CD4-positive, CD25-positive, alpha-beta regulatory T cell (primary cell): ENCODE data around the gene DIP2C. TPM values are rescaled to one million over a fixed set of nuclear protein-coding genes. Genes with fewer than 3 reads are reported as not detected.

Source experiments
- ATAC-seq, 2 donors: fragments of 150-1000 bp; cut with Tn5 transposase; one replicate each; pipeline ENCODE4 v1.10.0; 2021; ENCODE audit warnings: low read depth in 2 of 2, moderate number of reproducible peaks in 2 of 2, moderate library complexity in 1 of 2
- DNase-seq, 3 donors: peaks; one replicate each; pipeline versions ENCODE4 v3.0.0 to v3.0.0-alpha.2; 2012 to 2022; ENCODE audit warnings: mixed read lengths in 1 of 3
- H3K27ac ChIP-seq: one replicate; pipeline ENCODE4 v1.7.0; 2013; ENCODE audit warnings: mild to moderate bottlenecking, low read length; ENCODE audit not compliant: insufficient read depth, poor library complexity, severe bottlenecking
- H3K27me3 ChIP-seq: one replicate; pipeline ENCODE4 v1.7.0; 2013; ENCODE audit warnings: low read length; ENCODE audit not compliant: control insufficient read depth, insufficient read depth
- H3K36me3 ChIP-seq: one replicate; pipeline ENCODE4 v1.7.0; 2013; ENCODE audit warnings: mild to moderate bottlenecking, low read length, moderate library complexity; ENCODE audit not compliant: control insufficient read depth, insufficient read depth
- H3K4me1 ChIP-seq: 2 replicates; pipeline ENCODE4 v1.7.0; 2013; ENCODE audit warnings: mild to moderate bottlenecking, low read length; ENCODE audit not compliant: insufficient read depth, control insufficient read depth, poor library complexity, severe bottlenecking
- H3K4me3 ChIP-seq: one replicate; pipeline ENCODE4 v1.7.0; 2013; ENCODE audit warnings: low read depth, mild to moderate bottlenecking, low read length, moderate library complexity
- H3K9me3 ChIP-seq, 2 experiments: 1 replicate in 1 of 2; 2 replicates in 1 of 2; pipeline ENCODE4 v1.7.0; 2013; ENCODE audit warnings: low read length in 2 of 2, mild to moderate bottlenecking in 1 of 2, moderate library complexity in 1 of 2; ENCODE audit not compliant: control insufficient read depth in 2 of 2
- H3K27ac Mint-ChIP-seq, 3 donors: one replicate each; pipeline ENCODE4 v1.8.0; 2020 to 2022; ENCODE audit warnings: mild to moderate bottlenecking in 3 of 3, mixed read lengths in 3 of 3, moderate library complexity in 2 of 3
- H3K27me3 Mint-ChIP-seq: one replicate; pipeline ENCODE4 v1.8.0; 2022; ENCODE audit warnings: mild to moderate bottlenecking, mixed read lengths
- H3K36me3 Mint-ChIP-seq: one replicate; pipeline ENCODE4 v1.8.0; 2020; ENCODE audit warnings: mixed read lengths
- H3K4me1 Mint-ChIP-seq, 4 donors: one replicate each; pipeline ENCODE4 v1.8.0; 2020 to 2022; ENCODE audit warnings: mixed read lengths in 4 of 4, mild to moderate bottlenecking in 1 of 4
- H3K4me3 Mint-ChIP-seq, 4 donors: one replicate each; pipeline ENCODE4 v1.8.0; 2020 to 2022; ENCODE audit warnings: mild to moderate bottlenecking in 4 of 4, mixed read lengths in 4 of 4, moderate library complexity in 3 of 4
- H3K9me3 Mint-ChIP-seq, 7 donors: one replicate each; pipeline ENCODE4 v1.8.0; 2020 to 2022; ENCODE audit warnings: mixed read lengths in 7 of 7, mild to moderate bottlenecking in 3 of 7, moderate library complexity in 2 of 7
- polyA plus RNA-seq, 4 donors: library from polyadenylated mRNA; unstranded; fragments of 300-500 nt; fragmentation: Illumina TruSeq; gene quantifications; one replicate each; pipeline ENCODE4 v1.2.3, GENCODE V29; 2021
- total RNA-seq: library from RNA; stranded (reverse); gene quantifications from one replicate; pipeline ENCODE4 v1.2.3, GENCODE V29; 2022

Gene DIP2C
- total RNA-seq, result 4.1 TPM
- 1 to 10 TPM in 1 of 4 donors, under 1 TPM in 3; 0.47 to 1.4 (median 0.53) TPM for polyA plus RNA-seq

- no peak within 1 kb of the TSS for H3K27ac ChIP-seq
- no peak within 1 kb of the TSS for H3K4me3 ChIP-seq
- H3K27me3 ChIP-seq, result no peaks in the 10 kb centered on the region
- peaks cover 18% of the 10 kb centered on the region for H3K27me3 Mint-ChIP-seq
- DNase-seq (no peak), ATAC-seq (no peak)
- peaks cover 0 to 7% (median 0%) of the 10 kb centered on the region in 7 donors for H3K9me3 Mint-ChIP-seq
- H3K4me1 Mint-ChIP-seq, result peaks cover 0 to 5% (median 0%) of the 10 kb centered on the region in 4 donors
- H3K4me1 ChIP-seq, result peaks cover 4% of the 10 kb centered on the region
- H3K36me3 ChIP-seq, result no peaks in the 10 kb centered on the region
- H3K4me3 Mint-ChIP-seq, result peak within 1 kb of the TSS in 2 of 4 donors; percentile 22 to 82
- H3K36me3 Mint-ChIP-seq, result no peaks in the 10 kb centered on the region
- H3K9me3 ChIP-seq, result no peaks in the 10 kb centered on the region
- no peak within 1 kb of the TSS for H3K27ac Mint-ChIP-seq
These were observed at the start of gene DIP2C for GRCh38 chr10:689452-690371. Gene DIP2C, minus strand, starts transcription at chr10:689668. Its CDS starts 90 bp downstream, at chr10:689578.

- H3K36me3 Mint-ChIP-seq, result no peaks in the 10 kb centered on the region
- Histone ChIP-seq H3K4me3 (no peak overlapping the region), H3K27ac (no peak overlapping the region), H3K9me3 (no peaks in the 10 kb centered on the region), H3K4me1 (no peaks in the 10 kb centered on the region), H3K36me3 (no peaks in the 10 kb centered on the region), H3K27me3 (no peaks in the 10 kb centered on the region)
- H3K4me3 Mint-ChIP-seq, result no peak overlapping the region
- ATAC-seq (no peak), DNase-seq (no peak)
- H3K27me3 Mint-ChIP-seq, result no peaks in the 10 kb centered on the region
- no peak overlapping the region for H3K27ac Mint-ChIP-seq
- H3K4me1 Mint-ChIP-seq, result peaks cover 0 to 2% (median 0%) of the 10 kb centered on the region in 4 donors
- H3K9me3 Mint-ChIP-seq, result peaks cover 0 to 10% (median 2%) of the 10 kb centered on the region in 7 donors
These were observed 45.0 kb upstream of the DIP2C start for GRCh38 chr10:734481-734880.

- Mint-ChIP-seq H3K4me1 (peaks cover 0 to 2% (median 0%) of the 10 kb centered on the region in 4 donors), H3K27ac (no peak overlapping the region), H3K36me3 (no peaks in the 10 kb centered on the region), H3K4me3 (no peak overlapping the region), H3K9me3 (peaks cover 0 to 10% (median 2%) of the 10 kb centered on the region in 7 donors), H3K27me3 (no peaks in the 10 kb centered on the region)
- no peak overlapping the region for H3K4me3 ChIP-seq
- no peak for ATAC-seq
- H3K36me3 ChIP-seq, result no peaks in the 10 kb centered on the region
- no peaks in the 10 kb centered on the region for H3K9me3 ChIP-seq
- H3K27ac ChIP-seq, result no peak overlapping the region
- H3K27me3 ChIP-seq, result no peaks in the 10 kb centered on the region
- DNase-seq, result no peak
- no peaks in the 10 kb centered on the region for H3K4me1 ChIP-seq
These were observed 43.6 kb upstream of the DIP2C start for GRCh38 chr10:733086-733485.

GRCh38 chr10:729213-729612 is 39.7 kb upstream of the DIP2C start:
- H3K27ac Mint-ChIP-seq, result no peak overlapping the region

GRCh38 chr10:728603-729002 is 39.1 kb upstream of the DIP2C start:
- Histone ChIP-seq H3K4me1 (no peaks in the 10 kb centered on the region), H3K36me3 (no peaks in the 10 kb centered on the region), H3K27ac (no peak overlapping the region), H3K4me3 (no peak overlapping the region), H3K9me3 (no peaks in the 10 kb centered on the region), H3K27me3 (no peaks in the 10 kb centered on the region)
- Mint-ChIP-seq H3K27me3 (no peaks in the 10 kb centered on the region), H3K36me3 (no peaks in the 10 kb centered on the region), H3K9me3 (peaks cover 0 to 3% (median 0%) of the 10 kb centered on the region in 7 donors), H3K27ac (no peak overlapping the region), H3K4me3 (no peak overlapping the region), H3K4me1 (peaks cover 0 to 2% (median 0%) of the 10 kb centered on the region in 4 donors)
- ATAC-seq (no peak), DNase-seq (no peak)

More at GRCh38 chr10:729213-729612, 39.7 kb upstream of the DIP2C start:
- H3K27me3 ChIP-seq, result no peaks in the 10 kb centered on the region
- H3K27ac ChIP-seq, result no peak overlapping the region
- Mint-ChIP-seq H3K4me3 (no peak overlapping the region), H3K27me3 (no peaks in the 10 kb centered on the region), H3K4me1 (peaks cover 0 to 2% (median 0%) of the 10 kb centered on the region in 4 donors), H3K36me3 (no peaks in the 10 kb centered on the region), H3K9me3 (peaks cover 0 to 4% (median 0%) of the 10 kb centered on the region in 7 donors)
- ATAC-seq, result no peak
- no peak for DNase-seq
- H3K36me3 ChIP-seq, result no peaks in the 10 kb centered on the region
- H3K4me3 ChIP-seq, result no peak overlapping the region
- no peaks in the 10 kb centered on the region for H3K9me3 ChIP-seq
- no peaks in the 10 kb centered on the region for H3K4me1 ChIP-seq

GRCh38 chr10:727162-727790 is 37.8 kb upstream of the DIP2C start:
- Histone ChIP-seq H3K36me3 (no peaks in the 10 kb centered on the region), H3K4me3 (no peak overlapping the region), H3K27me3 (no peaks in the 10 kb centered on the region), H3K27ac (no peak overlapping the region), H3K9me3 (no peaks in the 10 kb centered on the region), H3K4me1 (no peaks in the 10 kb centered on the region)
- H3K4me3 Mint-ChIP-seq, result no peak overlapping the region
- no peaks in the 10 kb centered on the region for H3K27me3 Mint-ChIP-seq
- H3K27ac Mint-ChIP-seq, result no peak overlapping the region
- ATAC-seq (no peak), DNase-seq (no peak)
- H3K4me1 Mint-ChIP-seq, result no peaks in the 10 kb centered on the region
- no peaks in the 10 kb centered on the region for H3K36me3 Mint-ChIP-seq
- H3K9me3 Mint-ChIP-seq, result peaks cover 0 to 5% (median 0%) of the 10 kb centered on the region in 7 donors

- Mint-ChIP-seq H3K27me3 (no peaks in the 10 kb centered on the region), H3K4me3 (no peak overlapping the region), H3K27ac (no peak overlapping the region), H3K9me3 (peaks cover 0 to 5% (median 0%) of the 10 kb centered on the region in 7 donors), H3K4me1 (no peaks in the 10 kb centered on the region), H3K36me3 (no peaks in the 10 kb centered on the region)
- no peaks in the 10 kb centered on the region for H3K4me1 ChIP-seq
- H3K4me3 ChIP-seq, result no peak overlapping the region
- H3K36me3 ChIP-seq, result no peaks in the 10 kb centered on the region
- H3K9me3 ChIP-seq, result no peaks in the 10 kb centered on the region
- H3K27me3 ChIP-seq, result no peaks in the 10 kb centered on the region
- DNase-seq (no peak), ATAC-seq (no peak)
- no peak overlapping the region for H3K27ac ChIP-seq
These were observed 36.3 kb upstream of the DIP2C start for GRCh38 chr10:725786-726185.
